ENCODE measurements around the gene APPBP2.

GRCh38 chr17:60563743-60564142, 37.7 kb upstream of the APPBP2 start:
- TF ChIP-seq, protein P1, sequence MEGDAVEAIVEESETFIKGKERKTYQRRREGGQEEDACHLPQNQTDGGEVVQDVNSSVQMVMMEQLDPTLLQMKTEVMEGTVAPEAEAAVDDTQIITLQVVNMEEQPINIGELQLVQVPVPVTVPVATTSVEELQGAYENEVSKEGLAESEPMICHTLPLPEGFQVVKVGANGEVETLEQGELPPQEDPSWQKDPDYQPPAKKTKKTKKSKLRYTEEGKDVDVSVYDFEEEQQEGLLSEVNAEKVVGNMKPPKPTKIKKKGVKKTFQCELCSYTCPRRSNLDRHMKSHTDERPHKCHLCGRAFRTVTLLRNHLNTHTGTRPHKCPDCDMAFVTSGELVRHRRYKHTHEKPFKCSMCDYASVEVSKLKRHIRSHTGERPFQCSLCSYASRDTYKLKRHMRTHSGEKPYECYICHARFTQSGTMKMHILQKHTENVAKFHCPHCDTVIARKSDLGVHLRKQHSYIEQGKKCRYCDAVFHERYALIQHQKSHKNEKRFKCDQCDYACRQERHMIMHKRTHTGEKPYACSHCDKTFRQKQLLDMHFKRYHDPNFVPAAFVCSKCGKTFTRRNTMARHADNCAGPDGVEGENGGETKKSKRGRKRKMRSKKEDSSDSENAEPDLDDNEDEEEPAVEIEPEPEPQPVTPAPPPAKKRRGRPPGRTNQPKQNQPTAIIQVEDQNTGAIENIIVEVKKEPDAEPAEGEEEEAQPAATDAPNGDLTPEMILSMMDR (IDR thresholded peaks at IDR 0.05) = no peak
- no peak for TF ChIP-seq ZFX (IDR thresholded peaks at IDR 0.05; ENCODE audit: borderline replicate concordance)

All from 22Rv1 (cell line).